ENCODE measurements around the gene KBTBD4.

The KBTBD4 gene

DNA sequence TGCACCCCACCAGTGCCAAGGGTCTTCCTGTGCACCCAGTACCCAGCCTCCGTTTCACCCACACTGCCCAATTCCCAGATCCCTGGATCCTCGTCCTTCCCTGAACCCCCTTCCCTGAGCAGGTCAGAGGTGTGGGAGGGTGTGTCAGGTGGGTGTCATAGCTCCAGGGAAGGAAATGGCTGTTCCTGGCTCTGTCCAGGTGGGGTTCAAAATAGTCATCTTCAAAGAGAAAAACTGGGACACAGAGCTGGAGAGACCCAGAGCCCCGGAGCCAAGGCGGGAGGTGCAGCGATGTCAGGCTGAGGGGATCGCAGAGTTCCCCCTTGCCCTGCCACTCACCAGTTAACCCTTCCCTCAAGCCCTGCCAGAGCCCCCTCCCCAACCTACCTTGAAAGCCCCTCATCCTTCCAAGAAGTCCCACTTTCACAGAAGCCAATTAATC is 14.7 kb upstream of the KBTBD4 start:
- TF ChIP-seq, protein P1, sequence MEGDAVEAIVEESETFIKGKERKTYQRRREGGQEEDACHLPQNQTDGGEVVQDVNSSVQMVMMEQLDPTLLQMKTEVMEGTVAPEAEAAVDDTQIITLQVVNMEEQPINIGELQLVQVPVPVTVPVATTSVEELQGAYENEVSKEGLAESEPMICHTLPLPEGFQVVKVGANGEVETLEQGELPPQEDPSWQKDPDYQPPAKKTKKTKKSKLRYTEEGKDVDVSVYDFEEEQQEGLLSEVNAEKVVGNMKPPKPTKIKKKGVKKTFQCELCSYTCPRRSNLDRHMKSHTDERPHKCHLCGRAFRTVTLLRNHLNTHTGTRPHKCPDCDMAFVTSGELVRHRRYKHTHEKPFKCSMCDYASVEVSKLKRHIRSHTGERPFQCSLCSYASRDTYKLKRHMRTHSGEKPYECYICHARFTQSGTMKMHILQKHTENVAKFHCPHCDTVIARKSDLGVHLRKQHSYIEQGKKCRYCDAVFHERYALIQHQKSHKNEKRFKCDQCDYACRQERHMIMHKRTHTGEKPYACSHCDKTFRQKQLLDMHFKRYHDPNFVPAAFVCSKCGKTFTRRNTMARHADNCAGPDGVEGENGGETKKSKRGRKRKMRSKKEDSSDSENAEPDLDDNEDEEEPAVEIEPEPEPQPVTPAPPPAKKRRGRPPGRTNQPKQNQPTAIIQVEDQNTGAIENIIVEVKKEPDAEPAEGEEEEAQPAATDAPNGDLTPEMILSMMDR (IDR thresholded peaks at IDR 0.05; ENCODE audit: insufficient read depth, low read length, missing control alignments): no peak
- ChIA-PET POLR2A (no interaction called here), CTCF (interaction anchor here (2.0 to 2.7 kb wide), 2 partner anchors 12 to 182 kb away, joined by 5 to 7 read pairs; no protein-coding TSS in a partner anchor)
- no peak for DNase-seq (ENCODE audit: low read depth, low spot score)
- no peak overlapping the region for H3K4me3 ChIP-seq (ENCODE audit: low read depth, low read length)

DNA sequence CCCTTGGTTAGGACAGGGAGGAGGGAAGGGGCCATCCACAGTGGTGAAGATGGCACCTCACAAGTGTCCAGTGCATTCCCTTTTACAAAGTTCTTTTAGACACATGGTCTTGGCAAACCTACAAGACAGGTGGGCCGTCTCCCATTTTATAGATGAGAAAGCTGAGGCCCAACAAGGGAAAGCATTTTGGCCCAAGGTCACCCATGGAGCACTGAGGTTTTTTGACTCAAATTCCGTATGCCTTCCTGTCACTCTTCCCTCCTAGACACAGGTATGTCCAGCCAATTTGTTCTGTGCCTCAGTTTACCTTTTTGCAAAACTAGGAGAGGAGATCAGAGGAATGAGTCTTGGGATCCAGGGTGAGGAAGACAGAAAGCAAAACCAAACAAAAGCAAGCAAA is 14.2 kb upstream of the KBTBD4 start:
- CTCF ChIA-PET: interaction anchor here (1.6 to 2.0 kb wide), 2 partner anchors 39 to 181 kb away, joined by 5 to 6 read pairs; no protein-coding TSS in a partner anchor
- TF ChIP-seq, protein P1 (IDR thresholded peaks at IDR 0.05; ENCODE audit: insufficient read depth, low read length, missing control alignments): no peak
- DNase-seq (ENCODE audit: low read depth, low spot score): no peak
- H3K4me3 ChIP-seq (ENCODE audit: low read depth, low read length): no peak overlapping the region
- POLR2A ChIA-PET: no interaction called here

DNA sequence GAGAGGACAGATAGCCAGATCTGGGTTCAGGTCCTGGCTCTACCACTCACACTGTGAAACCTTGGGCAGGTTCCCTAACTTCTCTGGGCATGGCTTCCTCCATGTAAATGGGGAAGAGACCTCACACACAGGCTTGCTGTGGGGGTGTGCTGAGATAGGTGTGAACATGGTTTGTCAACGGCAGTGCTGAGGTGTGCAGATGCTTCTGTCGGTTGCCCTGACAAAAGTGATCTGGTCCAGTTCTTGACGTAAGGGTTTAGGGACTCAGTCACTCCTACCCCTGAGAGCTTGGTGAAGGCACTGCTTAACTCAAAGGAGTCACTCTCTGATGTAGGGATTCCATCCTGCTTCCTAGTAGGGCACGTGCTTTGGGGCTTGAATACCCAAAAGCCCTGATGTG is 13.5 kb upstream of the KBTBD4 start:
- DNase-seq (ENCODE audit: low read depth, low spot score): no peak
- no peak overlapping the region for H3K4me3 ChIP-seq (ENCODE audit: low read depth, low read length)
- CTCF ChIA-PET: interaction anchor here (1.6 to 2.0 kb wide), 2 partner anchors 39 to 181 kb away, joined by 5 to 6 read pairs; no protein-coding TSS in a partner anchor
- TF ChIP-seq, protein P1 (IDR thresholded peaks at IDR 0.05; ENCODE audit: insufficient read depth, low read length, missing control alignments): no peak
- POLR2A ChIA-PET: no interaction called here

DNA sequence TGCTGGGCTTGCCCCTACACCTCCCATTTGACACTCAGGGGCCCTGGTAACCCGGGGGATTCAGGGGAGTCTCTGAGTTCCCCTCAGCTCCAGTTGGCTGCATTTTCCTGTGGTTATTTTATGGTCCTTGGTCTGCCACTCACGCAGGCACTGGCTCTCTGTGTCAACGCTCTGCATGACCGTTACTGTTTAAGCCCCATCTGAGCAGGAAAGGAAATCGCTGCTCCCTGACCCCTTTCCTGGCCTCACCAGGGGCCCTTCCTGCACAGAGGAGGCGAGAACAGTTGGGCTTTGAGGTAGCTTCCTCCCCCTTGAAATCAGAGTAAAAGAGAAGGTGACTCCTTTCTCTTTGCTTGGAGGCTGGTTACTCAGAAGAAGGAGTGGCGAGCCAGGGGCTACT is 13.0 kb upstream of the KBTBD4 start:
- H3K4me3 ChIP-seq (ENCODE audit: low read depth, low read length): no peak overlapping the region
- ChIA-PET POLR2A (no interaction called here), CTCF (interaction anchor here (1.6 to 2.0 kb wide), 2 partner anchors 38 to 180 kb away, joined by 5 to 6 read pairs; no protein-coding TSS in a partner anchor)
- TF ChIP-seq, protein P1 (IDR thresholded peaks at IDR 0.05; ENCODE audit: insufficient read depth, low read length, missing control alignments): no peak
- no peak for DNase-seq (ENCODE audit: low read depth, low spot score)

DNA sequence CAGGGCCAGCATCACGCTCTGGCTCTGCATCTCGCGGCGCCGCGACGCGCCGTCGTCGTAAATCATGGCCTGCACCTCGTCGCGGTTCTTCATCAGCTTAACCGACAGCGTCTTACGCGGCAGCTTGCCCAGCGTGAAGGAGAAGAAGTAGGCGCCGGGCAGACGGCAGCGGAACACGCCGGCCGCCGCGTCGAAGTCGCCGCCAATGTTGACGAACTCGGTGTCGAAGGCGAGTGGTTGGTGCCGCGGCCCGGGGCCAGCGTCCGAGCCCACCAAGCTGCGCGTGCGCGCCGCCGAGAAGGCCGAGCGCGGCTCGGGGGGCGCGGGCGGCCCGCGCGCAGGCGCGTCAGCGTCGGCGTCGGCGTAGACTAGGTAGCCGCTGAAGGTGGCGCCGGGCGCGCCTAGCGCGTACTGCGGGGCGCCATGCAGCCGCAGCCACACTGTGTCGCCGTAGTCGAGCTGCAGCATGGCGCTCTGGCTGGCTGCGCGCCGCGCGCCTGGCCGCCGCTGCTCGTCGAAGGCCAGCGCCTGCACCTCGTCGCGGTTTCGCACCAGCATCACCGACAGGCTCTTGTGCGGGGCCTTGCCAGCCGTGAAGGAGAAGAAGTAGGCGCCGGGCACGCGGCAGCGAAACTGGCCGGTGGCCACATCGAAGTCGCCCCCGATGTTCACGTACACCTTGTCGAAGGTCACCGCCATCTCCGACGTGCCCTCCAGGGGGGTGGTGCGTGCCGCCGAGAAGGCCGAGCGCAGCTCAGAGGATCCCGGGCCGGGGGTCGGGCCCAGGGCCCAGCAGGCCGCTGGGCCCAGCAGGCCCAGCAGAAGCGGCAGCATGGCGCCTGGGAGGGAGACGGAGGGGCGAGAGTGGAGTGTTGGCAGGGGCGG is 11.4 kb upstream of the KBTBD4 start:
- ChIA-PET CTCF (no interaction called here), POLR2A (interaction anchor here (0.8 kb wide), 1 partner anchor 17 kb away, joined by 3 read pairs; no protein-coding TSS in a partner anchor)
- no peak for DNase-seq (ENCODE audit: low read depth, low spot score)
- TF ChIP-seq, protein P1 (IDR thresholded peaks at IDR 0.05; ENCODE audit: insufficient read depth, low read length, missing control alignments): no peak
- peak overlapping the region; percentile 40 for H3K4me3 ChIP-seq (ENCODE audit: low read depth, low read length)

DNA sequence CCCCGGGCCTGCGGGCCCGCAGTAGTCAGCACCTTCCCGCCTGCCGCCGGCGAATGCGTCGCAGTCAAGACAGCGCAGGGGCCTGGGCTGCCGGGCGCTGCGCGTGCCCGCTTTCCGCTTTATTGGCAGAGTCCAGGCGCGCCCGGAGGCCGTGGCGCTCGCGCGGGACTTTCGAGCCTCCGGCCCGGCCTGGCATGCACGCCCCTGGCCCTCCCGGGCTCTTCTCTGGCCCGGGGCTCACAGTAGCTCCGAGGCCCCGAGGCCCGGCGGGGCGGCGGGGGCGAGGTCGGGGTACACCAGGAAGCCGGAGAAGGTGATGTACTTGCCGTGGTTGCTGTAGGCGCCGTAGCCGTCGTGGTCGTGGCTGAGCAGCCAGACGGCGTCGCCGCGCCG is 10.8 kb upstream of the KBTBD4 start:
- H3K4me3 ChIP-seq (ENCODE audit: low read depth, low read length): peak overlapping the region; percentile 40
- POLR2A ChIA-PET: interaction anchor here (0.8 kb wide), 1 partner anchor 17 kb away, joined by 3 read pairs; no protein-coding TSS in a partner anchor
- DNase-seq (ENCODE audit: low read depth, low spot score): no peak
- CTCF ChIA-PET: no interaction called here
- TF ChIP-seq, protein P1 (IDR thresholded peaks at IDR 0.05; ENCODE audit: insufficient read depth, low read length, missing control alignments): no peak

Measured in AG04449 (cell line).